Loucy (cell line): ENCODE data around the gene HOXD4.

Experiments used
- H2AFZ ChIP-seq: fragments of 200-600 bp; sonication (generic); 2 replicates; pipeline ENCODE4 v1.6.0; 2016; ENCODE audit warnings: antibody characterized with exemption, mild to moderate bottlenecking, low read length, moderate library complexity
- H3F3A ChIP-seq: fragments of 200-600 bp; 2 replicates; pipeline ENCODE4 v1.6.0; 2016; ENCODE audit warnings: antibody characterized with exemption, low read depth, mild to moderate bottlenecking
- H3K27me3 ChIP-seq: fragments of 200-600 bp; sonication (generic); 2 replicates; pipeline ENCODE4 v1.6.1; 2014; ENCODE audit warnings: low read length, mild to moderate bottlenecking; ENCODE audit not compliant: insufficient read depth, poor library complexity, severe bottlenecking
- H3K36me3 ChIP-seq: fragments of 200-600 bp; sonication (generic); 2 replicates; pipeline ENCODE4 v1.6.1; 2016; ENCODE audit warnings: low read length; ENCODE audit not compliant: insufficient read depth
- H3K4me1 ChIP-seq: fragments of 200-600 bp; sonication (generic); 2 replicates; pipeline ENCODE4 v1.5.1; 2014; ENCODE audit warnings: low read length, mild to moderate bottlenecking; ENCODE audit not compliant: insufficient read depth, poor library complexity, severe bottlenecking
- H3K4me2 ChIP-seq: fragments of 200-600 bp; sonication (generic); 2 replicates; pipeline ENCODE4 v1.6.0; 2014; ENCODE audit warnings: antibody characterized with exemption, low read length, low read depth, mild to moderate bottlenecking; ENCODE audit not compliant: poor library complexity, severe bottlenecking
- H3K4me3 ChIP-seq: fragments of 200-600 bp; sonication (generic); 2 replicates; pipeline ENCODE4 v1.5.1; 2014; ENCODE audit warnings: low read length, mild to moderate bottlenecking, mixed read lengths; ENCODE audit not compliant: poor library complexity, severe bottlenecking
- H3K79me2 ChIP-seq: fragments of 200-600 bp; sonication (generic); 2 replicates; pipeline ENCODE4 v1.6.1; 2014; ENCODE audit warnings: low read length; ENCODE audit not compliant: insufficient read depth
- H3K9ac ChIP-seq: fragments of 200-600 bp; sonication (generic); 2 replicates; pipeline ENCODE4 v1.6.0; 2014; ENCODE audit warnings: mild to moderate bottlenecking, low read depth, low read length, moderate library complexity; ENCODE audit not compliant: poor library complexity, severe bottlenecking
- H3K9me2 ChIP-seq: fragments of 200-600 bp; sonication (generic); replicated peaks from 2 replicates; pipeline ENCODE4 v1.6.1; 2016; ENCODE audit warnings: low read depth, low read length, mixed read lengths
- H3K9me3 ChIP-seq: fragments of 200-600 bp; sonication (generic); 2 replicates; pipeline ENCODE4 v1.6.1; 2014; ENCODE audit warnings: mild to moderate bottlenecking, antibody characterized with exemption, low read length, low read depth; ENCODE audit not compliant: insufficient read depth
- H4K20me1 ChIP-seq: fragments of 200-600 bp; sonication (generic); 2 replicates; pipeline ENCODE4 v1.6.0; 2014; ENCODE audit warnings: antibody characterized with exemption, low read length, mild to moderate bottlenecking; ENCODE audit not compliant: insufficient read depth, poor library complexity, severe bottlenecking
- CTCF ChIP-seq: fragments of 200-600 bp; sonication (generic); conservative IDR thresholded peaks from 2 replicates; pipeline ENCODE4 v1.5.1; 2014; ENCODE audit warnings: mild to moderate bottlenecking, antibody characterized with exemption, low read length
- EZH2phosphoT487 ChIP-seq: fragments of 200-600 bp; IDR thresholded peaks from 2 replicates; pipeline ENCODE4 v1.6.1; 2018; ENCODE audit warnings: antibody characterized with exemption, mild to moderate bottlenecking, moderate library complexity, borderline replicate concordance

HOXD4 gene

DNA sequence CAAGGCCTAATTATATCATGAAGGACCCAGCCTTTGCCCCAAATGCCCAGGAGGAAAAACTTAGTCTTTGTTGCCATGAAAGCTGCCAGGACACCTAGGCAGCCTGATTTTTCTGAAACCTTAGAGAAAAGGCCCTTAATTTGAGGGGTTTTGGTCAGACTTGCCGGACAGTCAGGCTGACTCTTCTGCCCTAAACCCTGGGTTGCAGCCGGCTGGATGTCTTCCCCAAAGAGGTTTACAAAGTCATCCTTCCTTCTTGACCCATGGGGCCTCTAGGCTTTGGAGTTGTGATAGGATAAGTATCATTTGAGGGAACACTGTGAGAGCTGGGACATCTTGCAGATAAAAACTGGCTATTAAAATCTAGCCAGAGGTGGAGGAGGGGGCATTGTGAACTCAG, 34.7 kb downstream of the HOXD4 start:
- Histone ChIP-seq H3K36me3 (no peaks in the 10 kb centered on the region), H3K9ac (no peak overlapping the region), H4K20me1 (no peaks in the 10 kb centered on the region), H3K4me2 (no peak overlapping the region), H3K4me1 (peaks cover 3% of the 10 kb centered on the region), H3K79me2 (no peaks in the 10 kb centered on the region), H3K27me3 (no peaks in the 10 kb centered on the region), H3K9me3 (no peaks in the 10 kb centered on the region), H3K9me2 (no peaks in the 10 kb centered on the region), H3K4me3 (no peak overlapping the region), H2AFZ (no peak overlapping the region), H3F3A (no peaks in the 10 kb centered on the region)
- TF ChIP-seq EZH2phosphoT487 = no peak

- Histone ChIP-seq H3K36me3 (no peaks in the 10 kb centered on the region), H3K4me2 (peak overlapping the region; percentile 12), H3K9me3 (no peaks in the 10 kb centered on the region), H3K79me2 (no peaks in the 10 kb centered on the region), H3K9me2 (no peaks in the 10 kb centered on the region), H3F3A (no peaks in the 10 kb centered on the region), H3K4me3 (no peak overlapping the region), H4K20me1 (no peaks in the 10 kb centered on the region), H3K4me1 (peaks cover 3% of the 10 kb centered on the region), H2AFZ (peak overlapping the region; percentile 47; the same call in 1 of the 2 replicates), H3K27me3 (no peaks in the 10 kb centered on the region), H3K9ac (no peak overlapping the region)
- TF ChIP-seq EZH2phosphoT487 (no peak), CTCF (no peak)
Measured at GRCh38 chr2:176187200-176187898, 36.0 kb downstream of the HOXD4 start.

DNA sequence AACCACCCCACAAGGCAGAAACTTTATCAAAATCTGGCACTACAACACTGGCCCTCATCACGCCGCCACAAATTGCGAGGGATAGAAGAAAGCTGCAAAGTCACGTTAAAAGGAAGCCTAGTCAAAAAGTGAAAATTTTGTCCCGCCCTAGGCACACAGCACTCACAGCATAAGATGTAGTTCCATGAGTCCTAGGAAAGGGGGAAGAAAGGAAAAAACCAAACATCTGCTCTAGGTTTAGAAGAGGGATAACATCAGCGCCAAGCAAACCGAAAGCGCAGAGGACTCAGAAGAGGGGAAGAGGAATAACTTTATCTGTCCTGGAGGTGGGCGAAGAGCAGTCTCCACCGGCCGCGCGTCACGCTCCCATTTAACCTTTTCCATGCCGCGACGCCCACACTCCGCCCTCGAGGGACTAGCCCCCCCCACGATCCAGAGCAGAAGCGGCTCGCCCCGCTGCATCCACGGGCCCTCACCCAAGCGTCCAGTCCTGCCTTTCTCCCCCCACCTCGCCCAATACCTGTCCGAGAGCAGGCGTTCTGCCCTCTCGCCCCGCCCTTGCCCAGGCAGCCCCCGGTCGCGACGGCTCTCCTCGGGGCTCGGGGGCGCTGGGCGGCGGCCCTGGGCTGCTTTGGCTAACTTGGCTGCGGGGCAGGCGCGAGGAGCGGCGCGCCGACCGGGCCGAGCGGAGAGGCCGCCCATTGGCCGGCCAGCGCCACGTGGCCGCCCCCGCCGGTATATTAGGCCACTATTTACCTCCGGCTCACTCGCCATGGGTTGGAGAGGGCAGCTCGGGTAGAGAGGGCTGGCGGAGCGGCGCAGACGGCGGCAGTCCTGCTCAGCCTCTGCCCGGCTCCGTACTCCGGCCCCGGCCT, 36.8 kb downstream of the HOXD4 start, which contains the start of gene HOXD1:
HOXD1 (plus strand) TSS at position 770 of the 875 bp plus-strand sequence. CDS start 134 bp downstream, outside the sequence.
- TF ChIP-seq EZH2phosphoT487 = no peak
- no peak for TF ChIP-seq CTCF
- Histone ChIP-seq H3K4me2 (peak within 1 kb of the TSS; percentile 12), H3K27me3 (no peaks in the 10 kb centered on the region), H3K9me2 (no peaks in the 10 kb centered on the region), H3K4me3 (no peak within 1 kb of the TSS), H3K4me1 (peaks cover 3% of the 10 kb centered on the region), H3K9me3 (no peaks in the 10 kb centered on the region), H3K9ac (no peak within 1 kb of the TSS), H3K36me3 (no peaks in the 10 kb centered on the region), H2AFZ (peak within 1 kb of the TSS; percentile 47; the same call in 1 of the 2 replicates), H3F3A (no peaks in the 10 kb centered on the region), H4K20me1 (no peaks in the 10 kb centered on the region), H3K79me2 (no peaks in the 10 kb centered on the region)
